Activated CD8-positive, alpha-beta memory T cell treated with anti-CD3 and anti-CD28 coated beads for 36 hours (primary cell): Measurements from ENCODE around the gene DACH1. TPM values are rescaled to one million over a fixed set of nuclear protein-coding genes. Genes with fewer than 3 reads are reported as not detected.

Experiments
- CTCF ChIA-PET: fragments of 350-600 bp; sonication (Branson Sonifier 250); formaldehyde crosslinking; loops from one replicate; lab custom pipeline; 2021; ENCODE audit warnings: antibody characterized with exemption; lab: Charles Lee
- POLR2A ChIA-PET: fragments of 350-600 bp; sonication (Branson Sonifier 250); formaldehyde crosslinking; loops from one replicate; lab custom pipeline; 2021; ENCODE audit warnings: antibody characterized with exemption; lab: Charles Lee
- total RNA-seq, 2 experiments: library from RNA; stranded (reverse); gene quantifications; one replicate each; pipeline ENCODE4 v1.2.3, GENCODE V29; 2021

Gene DACH1
- total RNA-seq, 2 experiments from 2014 or later = not detected

DNA sequence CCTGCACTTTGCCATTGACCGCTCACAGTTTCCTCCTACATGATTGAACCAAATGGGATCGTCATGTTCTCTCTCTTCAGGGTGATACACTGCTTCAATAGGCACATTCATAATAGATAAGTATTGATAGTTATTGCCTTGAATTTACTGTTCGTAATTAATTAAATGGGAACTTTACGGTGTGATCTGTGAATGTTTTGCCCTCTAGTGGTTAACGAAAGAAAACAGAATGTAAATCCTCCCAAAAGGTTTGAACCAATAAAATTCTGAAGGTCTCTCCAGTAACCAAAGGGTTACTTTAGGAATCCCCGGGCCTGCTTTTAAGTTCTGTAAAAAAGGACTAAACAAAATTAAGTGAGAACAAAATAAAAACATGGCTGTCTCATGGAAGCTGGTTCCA, 389.3 kb downstream of the DACH1 start:
- CTCF ChIA-PET = no interaction called here

DNA sequence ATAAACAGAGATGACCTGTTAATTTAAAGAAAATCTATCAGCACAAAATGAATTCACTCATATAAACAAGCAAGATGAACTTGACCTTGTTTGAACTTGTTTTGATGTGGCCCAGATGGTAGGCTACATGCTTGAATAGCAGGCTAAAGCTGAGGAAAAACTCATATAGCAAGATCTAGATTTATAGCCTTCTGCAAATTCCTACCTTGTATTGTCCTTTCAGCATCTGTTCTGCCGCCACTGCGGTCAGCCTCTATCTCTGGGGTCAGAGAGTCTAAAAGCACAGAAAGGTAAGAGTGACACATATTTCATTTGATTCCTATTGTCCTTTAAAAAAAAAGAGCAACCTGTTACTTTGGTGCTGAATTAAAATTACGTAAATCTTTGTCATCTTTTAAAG, 392.1 kb downstream of the DACH1 start:
- ChIA-PET CTCF (no interaction called here), POLR2A (no interaction called here)

More for the DNA sequence above, 389.3 kb downstream of the DACH1 start:
- POLR2A ChIA-PET = no interaction called here

DNA sequence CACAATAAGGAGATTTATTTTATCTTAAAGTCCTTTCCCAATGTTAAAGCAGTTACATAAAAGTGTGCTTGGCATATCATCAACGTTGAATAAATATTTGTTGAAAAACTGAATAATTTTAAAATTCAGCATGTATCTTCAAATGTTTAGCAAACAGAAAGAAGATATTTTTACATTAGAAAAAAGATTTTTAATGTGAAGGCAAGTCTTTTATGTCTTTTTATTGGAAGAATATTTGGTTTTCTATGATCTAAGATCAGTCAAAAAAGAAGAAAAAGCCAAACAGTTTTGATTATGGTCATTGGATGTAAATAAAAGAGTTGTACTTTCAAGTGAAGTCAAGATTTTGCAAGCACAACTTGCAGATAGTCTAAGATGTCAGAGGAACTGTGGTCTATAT, 397.4 kb downstream of the DACH1 start:
- POLR2A ChIA-PET = no interaction called here
- CTCF ChIA-PET = no interaction called here

DNA sequence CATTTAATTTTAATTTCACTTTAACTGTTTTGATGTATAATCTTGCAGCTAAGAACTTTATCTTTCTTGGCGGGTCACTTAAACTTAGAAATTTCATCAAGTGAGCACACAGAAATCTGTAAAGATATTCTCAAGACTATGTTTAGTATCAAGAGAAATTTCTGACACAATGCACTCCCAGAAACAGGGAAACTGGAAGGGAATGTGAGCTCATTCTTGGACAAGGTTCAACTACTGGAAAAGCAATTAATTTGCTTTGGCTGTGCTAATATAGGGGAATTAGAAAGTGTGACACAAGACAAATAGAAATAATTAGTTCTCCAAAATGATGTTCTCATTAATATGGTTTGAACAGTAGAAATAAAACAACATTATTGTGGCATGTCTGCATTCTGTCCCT, 402.3 kb downstream of the DACH1 start:
- POLR2A ChIA-PET = no interaction called here
- CTCF ChIA-PET = no interaction called here

DNA sequence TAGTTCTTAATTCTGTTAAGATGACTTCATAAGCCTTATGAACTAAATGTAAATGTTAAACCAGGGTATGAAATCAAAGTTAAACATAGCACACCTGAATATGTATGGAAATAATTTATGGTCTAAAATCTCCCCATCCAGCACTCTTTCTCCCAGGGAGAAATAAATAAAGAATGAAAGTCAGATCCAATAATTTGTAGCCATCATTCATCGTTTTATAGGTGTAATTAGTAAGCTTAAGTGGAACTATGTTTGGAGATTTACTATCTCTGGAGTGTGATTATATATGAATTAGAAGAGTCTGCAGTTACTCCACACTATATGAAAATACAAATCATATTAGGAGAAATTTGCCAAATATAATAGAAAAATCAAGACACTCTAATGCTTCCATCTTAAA, 405.1 kb downstream of the DACH1 start:
- CTCF ChIA-PET = no interaction called here
- POLR2A ChIA-PET = no interaction called here

DNA sequence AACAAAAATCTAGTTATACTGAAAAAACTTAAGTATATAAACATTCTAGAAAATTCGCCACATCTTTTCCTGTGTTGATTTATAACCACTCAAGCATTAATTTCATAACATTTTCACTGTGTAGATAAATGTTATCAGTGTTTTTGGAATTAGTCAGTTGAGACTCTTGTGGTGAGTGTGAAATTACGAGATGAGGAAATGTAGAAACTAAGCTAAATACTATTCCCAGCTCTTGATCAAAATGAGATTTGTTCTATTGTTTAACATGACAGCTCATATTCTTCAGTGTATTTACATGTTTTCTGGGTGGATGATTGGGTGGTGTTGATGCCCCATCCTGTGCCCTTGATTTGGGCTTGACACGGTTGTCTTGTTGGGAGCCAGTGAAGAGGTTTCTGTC, 406.8 kb downstream of the DACH1 start:
- CTCF ChIA-PET = no interaction called here
- POLR2A ChIA-PET = no interaction called here

DNA sequence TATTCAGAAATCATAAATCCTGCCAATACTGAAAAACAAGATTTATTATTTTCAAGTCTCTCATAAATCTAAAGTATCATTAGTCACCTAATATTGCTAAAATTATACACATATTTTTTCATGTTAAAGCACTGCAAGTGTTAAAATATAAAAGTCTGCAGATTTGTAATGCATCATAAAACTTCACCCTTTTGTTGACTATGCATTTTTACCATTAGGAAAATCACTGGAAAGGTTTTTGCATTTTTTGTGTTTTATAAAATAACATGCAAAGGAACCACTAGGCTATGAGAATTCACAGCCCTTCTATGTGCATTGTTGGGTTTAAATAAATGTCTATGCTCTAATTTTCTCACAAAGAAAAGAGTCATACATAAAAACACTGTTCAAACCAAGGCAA, 407.3 kb downstream of the DACH1 start:
- CTCF ChIA-PET = no interaction called here
- POLR2A ChIA-PET = no interaction called here

DNA sequence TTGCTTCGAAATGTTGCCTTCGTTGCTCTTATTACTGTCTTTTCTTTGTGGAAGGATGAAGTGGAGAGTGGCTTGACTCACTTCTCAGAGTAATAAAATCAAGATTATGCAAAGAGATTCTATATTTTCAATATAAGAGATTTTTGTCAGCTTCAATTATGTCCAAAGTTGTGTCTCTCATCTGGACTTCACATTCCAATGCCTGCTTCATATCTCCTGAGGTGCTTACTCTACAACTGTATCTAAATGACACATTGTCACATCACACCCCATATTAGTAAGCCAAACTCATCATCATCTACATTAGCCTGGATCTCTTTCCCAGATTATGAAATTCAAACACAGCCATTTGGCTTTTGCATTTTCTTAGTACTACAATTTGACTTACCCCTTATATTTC, 409.4 kb downstream of the DACH1 start:
- CTCF ChIA-PET = no interaction called here
- POLR2A ChIA-PET = no interaction called here

DNA sequence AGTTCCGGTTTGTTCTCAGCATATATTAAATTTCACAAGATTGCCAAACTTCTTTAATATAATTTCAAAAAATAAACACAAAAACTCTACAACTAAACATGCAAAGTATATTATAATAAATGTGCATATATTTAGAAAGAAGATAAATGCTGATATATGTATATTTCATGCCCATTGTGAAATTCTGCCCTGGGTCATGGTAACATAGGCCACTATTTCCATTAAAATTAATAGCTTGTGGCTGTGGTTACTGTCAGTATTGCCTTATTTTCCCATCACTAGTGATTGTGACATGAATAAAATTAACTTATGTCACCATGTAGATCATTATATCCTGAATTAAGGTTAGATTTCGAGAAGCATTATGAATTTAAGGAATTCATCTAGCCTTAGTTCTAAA, 410.9 kb downstream of the DACH1 start:
- CTCF ChIA-PET = no interaction called here
- POLR2A ChIA-PET = no interaction called here

DNA sequence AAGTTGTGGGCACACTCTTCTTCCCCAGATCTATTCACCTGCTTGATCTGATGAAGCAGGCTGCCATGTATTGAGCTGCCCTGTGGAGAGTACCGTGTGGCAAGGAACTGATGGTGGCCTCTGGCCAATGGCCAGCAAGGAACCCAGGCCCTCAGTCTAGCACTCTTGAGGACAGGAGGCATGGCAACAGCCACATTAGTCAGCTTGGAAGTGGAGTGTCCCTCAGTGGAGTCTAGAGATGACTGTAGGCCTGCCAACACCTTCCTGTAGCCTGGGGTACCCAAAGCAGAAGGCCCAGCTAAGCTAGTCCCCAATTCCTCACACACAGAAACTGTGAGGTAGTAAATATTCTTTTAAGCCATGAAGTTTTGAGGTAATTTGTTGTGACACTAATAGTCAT, 412.5 kb downstream of the DACH1 start:
- ChIA-PET CTCF (no interaction called here), POLR2A (no interaction called here)

DNA sequence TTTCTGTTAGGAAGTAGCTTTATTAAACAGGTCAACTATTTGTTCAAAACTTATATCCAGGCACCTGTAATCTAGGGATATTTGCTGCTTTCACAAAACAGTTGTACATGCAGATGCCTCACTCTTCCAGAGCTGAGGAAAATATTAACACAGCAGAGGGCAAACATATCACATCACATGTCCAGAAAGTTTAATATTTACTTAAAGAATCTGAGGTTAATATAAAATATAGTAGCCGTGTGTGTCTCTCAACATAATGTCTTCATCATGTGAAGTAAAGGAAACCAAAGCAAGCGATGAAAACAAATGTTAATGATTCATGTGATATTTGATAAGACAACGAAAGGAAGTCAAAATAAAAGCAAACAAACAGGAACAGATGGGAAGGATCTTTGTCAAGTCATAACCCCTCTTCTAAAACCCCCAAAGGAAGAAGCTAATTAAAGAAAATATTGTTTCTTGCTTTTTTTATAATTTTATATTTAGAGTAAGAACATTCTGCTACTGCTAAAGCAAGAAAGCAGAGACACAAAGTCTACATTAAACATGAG, 418.8 kb downstream of the DACH1 start:
- POLR2A ChIA-PET = no interaction called here
- CTCF ChIA-PET = no interaction called here

DNA sequence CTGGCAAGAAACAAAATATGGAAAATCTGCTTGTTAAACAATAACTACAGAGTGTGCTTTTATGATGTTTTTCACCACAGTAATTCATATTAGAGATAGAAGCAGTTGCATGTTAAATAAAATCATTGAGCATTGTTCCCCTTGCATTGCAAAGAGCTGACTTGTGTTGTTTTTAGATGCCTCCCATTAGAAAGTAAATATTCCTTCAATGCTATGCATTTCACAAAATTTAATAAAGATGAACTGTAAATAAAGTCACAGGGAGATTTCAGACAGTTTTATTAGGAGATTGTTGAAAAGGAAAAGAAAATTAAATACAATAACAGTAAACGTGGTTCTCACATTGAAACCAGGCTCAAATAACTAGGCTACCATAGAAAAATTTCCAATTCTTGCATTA, 429.3 kb downstream of the DACH1 start:
- ChIA-PET CTCF (no interaction called here), POLR2A (no interaction called here)

DNA sequence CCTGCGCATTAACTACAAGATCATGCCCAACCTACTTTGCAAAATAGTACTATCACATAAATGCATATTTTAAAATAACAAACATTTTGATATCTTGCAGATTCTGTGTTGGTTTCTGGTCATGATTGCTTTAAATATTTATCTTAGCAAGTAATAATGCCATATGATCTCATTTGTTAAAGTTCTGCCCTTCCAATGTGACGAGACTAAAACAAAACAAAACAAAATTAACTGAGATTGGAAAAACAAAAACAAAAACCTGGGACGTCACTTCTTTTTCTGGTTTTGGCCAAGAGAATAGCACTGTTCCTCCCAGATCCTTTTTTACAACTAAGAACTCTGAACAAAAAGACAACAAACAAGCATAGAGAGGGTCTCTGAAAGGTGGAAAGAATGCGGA, 436.3 kb downstream of the DACH1 start:
- ChIA-PET CTCF (no interaction called here), POLR2A (no interaction called here)

DNA sequence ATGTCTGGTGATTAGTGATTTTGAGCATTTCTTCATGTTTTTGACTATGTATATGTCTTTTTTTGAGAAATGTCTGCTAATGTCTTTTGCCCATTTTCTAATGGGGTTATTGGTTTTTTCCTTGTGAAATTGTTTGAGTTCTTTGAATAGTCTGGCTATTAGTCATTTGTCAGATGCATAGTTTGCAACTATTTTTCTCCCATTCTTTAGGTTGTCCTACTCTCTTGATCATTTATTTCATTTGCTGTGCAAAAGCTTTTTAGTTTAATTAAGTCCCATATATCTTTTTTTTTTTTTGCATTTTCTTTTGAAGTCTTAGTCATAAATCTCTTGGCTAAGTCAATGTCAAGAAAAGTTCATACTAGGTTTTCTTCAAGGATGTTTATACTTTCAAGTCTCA, 449.8 kb downstream of the DACH1 start:
- ChIA-PET CTCF (no interaction called here), POLR2A (no interaction called here)

DNA sequence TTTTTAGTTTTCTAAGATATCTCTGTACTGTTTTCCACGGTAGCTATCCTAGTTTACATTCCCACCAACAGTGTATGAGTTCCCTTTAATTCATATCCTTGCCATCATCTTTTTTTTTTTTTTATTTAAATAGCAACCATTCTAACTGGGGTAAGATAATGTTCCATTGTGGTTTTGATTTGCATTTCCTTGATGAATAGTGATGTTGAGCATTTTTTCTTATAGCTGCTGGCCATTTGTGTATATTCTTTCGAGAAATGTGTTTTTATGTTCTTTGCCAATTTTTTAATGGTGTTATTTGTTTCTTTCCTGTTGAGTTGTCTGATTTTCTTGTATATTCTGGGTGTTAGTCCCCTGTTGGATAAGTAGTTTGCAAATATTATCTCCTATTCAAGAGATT, 454.8 kb downstream of the DACH1 start:
- ChIA-PET POLR2A (no interaction called here), CTCF (no interaction called here)

DNA sequence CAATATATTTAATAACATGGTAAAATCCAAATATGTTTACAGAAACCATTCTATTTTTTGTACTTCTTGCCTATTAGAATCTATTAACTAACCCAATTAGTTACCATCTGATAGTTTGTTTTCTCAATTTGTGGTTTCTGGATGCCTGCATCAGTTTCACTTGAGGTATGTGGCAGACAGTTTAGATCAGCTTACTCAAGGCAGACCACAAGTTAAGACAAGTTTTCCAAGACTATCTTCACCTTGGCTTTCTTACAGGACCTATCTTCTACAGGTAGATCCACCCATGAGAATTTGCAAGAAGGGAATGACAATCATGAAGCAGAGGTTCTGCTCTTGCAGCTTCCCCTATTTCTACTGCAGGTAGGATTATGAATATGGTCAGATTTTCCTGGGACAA, 458.6 kb downstream of the DACH1 start:
- CTCF ChIA-PET = no interaction called here
- POLR2A ChIA-PET = no interaction called here

DNA sequence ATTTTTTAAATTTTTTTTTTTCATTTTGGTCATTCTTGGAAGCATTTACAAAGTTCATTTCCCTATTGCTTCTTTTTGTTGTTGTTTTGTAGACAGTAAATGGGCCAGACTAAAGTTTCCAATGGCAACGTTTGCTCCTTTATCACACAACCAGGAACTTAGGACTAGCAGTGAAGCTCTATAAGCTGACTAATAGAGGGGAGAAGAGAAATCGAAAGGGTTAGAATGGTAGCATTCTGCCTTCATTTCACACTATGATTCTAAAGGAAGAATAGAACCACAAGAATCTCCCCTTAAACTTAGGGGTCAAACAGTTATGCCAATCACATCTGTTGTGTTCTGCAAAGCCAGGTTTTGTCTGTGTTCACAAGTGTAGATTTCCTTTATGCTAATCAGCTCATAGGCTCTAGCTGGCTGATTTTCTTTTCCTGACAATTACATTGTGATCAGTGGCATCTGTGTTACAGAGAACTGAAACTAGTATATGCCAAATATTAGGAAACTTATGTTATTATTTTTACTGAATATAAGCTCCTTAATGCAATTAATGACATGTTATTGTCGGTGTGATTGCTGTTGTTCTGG, 467.3 kb downstream of the DACH1 start:
- CTCF ChIA-PET = no interaction called here
- POLR2A ChIA-PET = no interaction called here

DNA sequence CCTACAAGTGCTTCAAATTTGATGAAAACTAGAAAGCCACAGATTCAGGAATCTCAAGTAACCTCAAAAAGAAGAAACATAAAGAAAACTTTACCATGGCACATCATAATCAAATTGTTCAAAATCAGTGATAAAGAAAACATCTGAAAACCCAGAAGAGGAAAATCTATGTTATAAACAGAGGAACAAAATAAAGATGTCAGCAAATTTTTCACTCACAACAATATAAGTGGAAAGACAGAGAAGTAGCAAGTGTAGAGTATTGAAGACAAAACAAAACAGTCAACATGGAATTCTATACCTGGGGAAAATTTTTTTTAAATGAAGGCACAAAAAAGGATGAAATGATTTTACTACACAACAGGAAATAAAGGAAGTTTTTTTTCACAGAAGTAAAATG, 470.9 kb downstream of the DACH1 start:
- POLR2A ChIA-PET = no interaction called here
- CTCF ChIA-PET = no interaction called here

DNA sequence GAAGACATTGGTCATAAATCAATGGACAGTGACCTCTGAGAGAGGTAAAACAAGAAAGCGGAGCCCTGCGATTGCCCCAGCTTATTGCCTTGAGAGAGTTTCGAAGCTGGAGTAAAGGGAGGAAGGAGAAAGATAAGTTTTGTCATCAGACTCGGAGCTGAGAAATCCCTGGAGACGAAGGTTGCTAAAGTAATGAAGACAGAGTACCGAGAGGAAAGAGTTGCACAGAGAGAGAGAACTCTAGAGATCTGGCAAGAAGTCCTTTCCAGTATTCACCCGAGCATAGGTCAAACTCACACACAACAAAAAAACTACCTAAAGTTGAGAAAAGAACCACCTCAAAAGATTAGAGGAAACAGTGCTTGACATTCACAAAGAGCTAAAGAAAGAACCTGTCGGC, 472.0 kb downstream of the DACH1 start:
- POLR2A ChIA-PET = no interaction called here
- CTCF ChIA-PET = no interaction called here

DNA sequence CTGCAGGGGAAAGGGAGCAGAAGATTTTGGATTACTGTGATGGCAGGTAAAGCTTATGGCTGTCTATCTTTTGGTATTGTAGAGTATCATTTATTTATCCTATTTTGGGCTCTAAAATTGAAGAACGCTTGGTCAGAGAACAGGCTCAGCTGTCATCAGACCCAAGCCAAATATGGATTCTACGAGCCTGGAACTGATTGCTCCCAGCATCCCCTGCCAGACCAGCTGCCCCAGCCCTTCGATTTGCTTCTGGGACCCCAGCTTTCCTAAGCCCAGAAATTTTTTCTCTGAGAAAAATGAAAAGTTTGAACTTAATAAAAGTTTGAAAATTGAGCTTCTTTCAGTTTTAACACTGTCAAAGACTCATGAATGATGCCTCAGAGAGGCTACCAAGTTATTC, 472.8 kb downstream of the DACH1 start:
- ChIA-PET POLR2A (no interaction called here), CTCF (no interaction called here)
